Measurements from ENCODE around the gene VPREB1. TPM values are rescaled to one million over a fixed set of nuclear protein-coding genes. Genes with fewer than 3 reads are reported as not detected.
"Not testable (repeated sequence)": the region's sequence is repeated elsewhere in the genome, so short reads cannot be mapped to it uniquely, and the experiment has no call there.

Gene VPREB1
- total and polyA plus RNA-seq, 4 donors, result not detected

DNA sequence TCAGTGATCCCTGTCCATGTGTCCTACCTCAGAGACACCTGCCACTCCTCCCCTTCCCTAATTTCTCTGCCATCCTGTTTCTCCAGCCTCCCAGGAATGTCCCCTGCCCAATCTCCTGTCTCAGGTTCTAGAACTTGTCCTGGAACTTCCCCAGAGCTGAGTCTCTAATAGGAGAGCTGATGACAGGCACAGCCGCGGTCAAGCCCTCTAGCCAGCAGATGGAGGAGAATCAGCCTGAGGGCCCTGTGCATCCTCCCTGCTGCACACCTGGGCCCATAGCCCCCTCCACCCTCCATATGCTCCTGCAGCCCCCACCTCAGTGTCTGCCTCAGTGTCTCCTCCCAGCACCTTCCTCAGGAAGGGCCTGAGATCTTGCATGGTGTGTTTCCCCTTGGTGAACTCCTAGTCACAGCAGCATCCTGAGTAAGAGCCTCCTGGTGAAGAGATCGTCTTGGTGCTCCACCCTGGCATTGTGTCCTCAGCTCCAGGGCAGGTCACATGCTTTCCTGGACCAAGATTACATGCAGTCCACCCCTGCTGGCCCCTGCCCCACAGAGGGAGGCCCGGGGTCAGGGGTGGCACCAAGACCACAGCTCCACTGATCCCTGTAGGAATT is 43.9 kb upstream of the VPREB1 start:
- H3K9me3 ChIP-seq (ENCODE audit: control insufficient read depth, low read length), result no peaks in the 10 kb centered on the region
- intact Hi-C loops (cut with DNase I), result no loop called here
- WGBS, 2 donors, result 62 to 66% methylated on average over 4 of the region's 4 CpGs

DNA sequence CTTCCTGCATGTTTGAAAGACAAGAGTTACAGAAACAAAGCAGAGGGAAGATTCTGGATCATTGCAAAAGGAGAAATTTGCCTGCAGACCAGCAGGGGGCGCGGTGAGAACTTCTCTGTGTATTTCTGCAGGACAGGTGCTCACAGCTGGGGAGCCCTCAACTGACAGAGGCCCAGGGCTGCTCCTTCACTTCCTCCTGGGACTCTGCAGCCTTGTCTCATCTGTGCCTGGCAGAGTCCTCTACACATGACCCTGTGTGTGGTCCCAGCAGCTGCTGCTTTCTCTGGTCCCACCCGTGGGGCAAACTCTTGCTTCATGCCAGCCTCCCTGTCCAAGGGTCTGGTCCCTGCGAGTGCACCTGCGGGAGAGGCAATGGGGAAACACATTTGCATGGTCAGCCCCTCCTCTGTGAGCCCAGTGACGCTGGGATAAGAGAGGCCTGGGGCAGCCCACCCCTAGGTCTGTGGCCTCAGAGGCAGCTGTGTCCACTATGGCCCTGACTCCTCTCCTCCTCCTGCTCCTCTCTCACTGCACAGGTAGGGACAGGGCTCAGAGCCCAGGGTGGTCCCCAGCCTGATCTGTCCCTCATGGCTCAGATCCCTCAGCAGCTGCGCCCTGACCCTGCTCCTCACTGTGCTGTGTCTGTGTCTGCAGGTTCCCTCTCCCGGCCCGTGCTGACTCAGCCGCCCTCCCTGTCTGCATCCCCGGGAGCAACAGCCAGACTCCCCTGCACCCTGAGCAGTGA is 43.2 kb upstream of the VPREB1 start:
- WGBS, 2 donors, result 44 to 46% methylated on average over 11 of the region's 11 CpGs
- no peak overlapping the region for H3K27ac ChIP-seq (ENCODE audit: low read depth in 1 of 2, low read length in 2 of 2)
- ATAC-seq (ENCODE audit: low FRiP score) (peak; percentile 23), DNase-seq (no peak)
- no peaks in the 10 kb centered on the region for H3K9me3 ChIP-seq (ENCODE audit: control insufficient read depth, low read length)
- no peak overlapping the region for H3K4me3 ChIP-seq (ENCODE audit: low read length in 2 of 2)
- intact Hi-C loops (cut with DNase I), result no loop called here
- no peaks in the 10 kb centered on the region for H3K27me3 ChIP-seq (ENCODE audit: control insufficient read depth in 1 of 2, insufficient read depth in 2 of 2, low read length in 1 of 2)
- H3K4me1 ChIP-seq (ENCODE audit: control insufficient read depth in 1 of 2, insufficient read depth in 2 of 2, low read length in 2 of 2), result no peaks in the 10 kb centered on the region
- H3K36me3 ChIP-seq (ENCODE audit: control insufficient read depth in 1 of 2, insufficient read depth in 2 of 2, low read length in 1 of 2), result no peaks in the 10 kb centered on the region

More for the DNA sequence above, 43.9 kb upstream of the VPREB1 start:
- DNase-seq, result no peak
- Histone ChIP-seq H3K36me3 (ENCODE audit: control insufficient read depth in 1 of 2, insufficient read depth in 2 of 2, low read length in 1 of 2) (no peaks in the 10 kb centered on the region), H3K4me1 (ENCODE audit: control insufficient read depth in 1 of 2, insufficient read depth in 2 of 2, low read length in 2 of 2) (no peaks in the 10 kb centered on the region), H3K27me3 (ENCODE audit: control insufficient read depth in 1 of 2, insufficient read depth in 2 of 2, low read length in 1 of 2) (no peaks in the 10 kb centered on the region), H3K4me3 (ENCODE audit: low read length in 2 of 2) (no peak overlapping the region), H3K27ac (ENCODE audit: low read depth in 1 of 2, low read length in 2 of 2) (no peak overlapping the region)
- no peak for ATAC-seq (ENCODE audit: low FRiP score)

DNA sequence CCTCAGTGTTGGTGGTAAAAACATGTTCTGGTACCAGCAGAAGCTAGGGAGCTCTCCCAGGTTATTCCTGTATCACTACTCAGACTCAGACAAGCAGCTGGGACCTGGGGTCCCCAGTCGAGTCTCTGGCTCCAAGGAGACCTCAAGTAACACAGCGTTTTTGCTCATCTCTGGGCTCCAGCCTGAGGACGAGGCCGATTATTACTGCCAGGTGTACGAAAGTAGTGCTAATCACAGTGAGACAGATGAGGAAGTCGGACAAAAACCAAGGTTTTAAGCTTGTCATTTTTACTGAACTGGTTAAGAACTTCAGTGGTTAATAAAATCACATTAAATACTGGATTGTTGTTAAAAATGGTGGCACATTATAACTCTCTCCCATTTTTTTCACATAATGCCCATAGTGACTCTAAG is 42.6 kb upstream of the VPREB1 start:
- ATAC-seq (ENCODE audit: low FRiP score), result no peak
- no peaks in the 10 kb centered on the region for H3K27me3 ChIP-seq (ENCODE audit: control insufficient read depth in 1 of 2, insufficient read depth in 2 of 2, low read length in 1 of 2)
- intact Hi-C loops (cut with DNase I), result no loop called here

GRCh38 chr22:22203048-22203971 is 41.3 kb upstream of the VPREB1 start:
- H3K9me3 ChIP-seq (ENCODE audit: control insufficient read depth, low read length), result no peaks in the 10 kb centered on the region
- ATAC-seq (ENCODE audit: low FRiP score) (no peak), DNase-seq (no peak)
- no peak overlapping the region for H3K27ac ChIP-seq (ENCODE audit: low read depth in 1 of 2, low read length in 2 of 2)
- no peaks in the 10 kb centered on the region for H3K4me1 ChIP-seq (ENCODE audit: control insufficient read depth in 1 of 2, insufficient read depth in 2 of 2, low read length in 2 of 2)
- no peak overlapping the region for H3K4me3 ChIP-seq (ENCODE audit: low read length in 2 of 2)
- WGBS, 2 donors, result 53 to 65% methylated on average over 39 of the region's 39 CpGs
- no peaks in the 10 kb centered on the region for H3K27me3 ChIP-seq (ENCODE audit: control insufficient read depth in 1 of 2, insufficient read depth in 2 of 2, low read length in 1 of 2)
- no peaks in the 10 kb centered on the region for H3K36me3 ChIP-seq (ENCODE audit: control insufficient read depth in 1 of 2, insufficient read depth in 2 of 2, low read length in 1 of 2)
- intact Hi-C loops (cut with DNase I), result no loop called here

More for the DNA sequence above, 42.6 kb upstream of the VPREB1 start:
- no peak for DNase-seq
- Histone ChIP-seq H3K27ac (ENCODE audit: low read depth in 1 of 2, low read length in 2 of 2) (no peak overlapping the region), H3K4me1 (ENCODE audit: control insufficient read depth in 1 of 2, insufficient read depth in 2 of 2, low read length in 2 of 2) (no peaks in the 10 kb centered on the region), H3K9me3 (ENCODE audit: control insufficient read depth, low read length) (no peaks in the 10 kb centered on the region), H3K4me3 (ENCODE audit: low read length in 2 of 2) (no peak overlapping the region), H3K36me3 (ENCODE audit: control insufficient read depth in 1 of 2, insufficient read depth in 2 of 2, low read length in 1 of 2) (no peaks in the 10 kb centered on the region)
- WGBS, 2 donors, result 58 to 67% methylated on average over 6 of the region's 6 CpGs

DNA sequence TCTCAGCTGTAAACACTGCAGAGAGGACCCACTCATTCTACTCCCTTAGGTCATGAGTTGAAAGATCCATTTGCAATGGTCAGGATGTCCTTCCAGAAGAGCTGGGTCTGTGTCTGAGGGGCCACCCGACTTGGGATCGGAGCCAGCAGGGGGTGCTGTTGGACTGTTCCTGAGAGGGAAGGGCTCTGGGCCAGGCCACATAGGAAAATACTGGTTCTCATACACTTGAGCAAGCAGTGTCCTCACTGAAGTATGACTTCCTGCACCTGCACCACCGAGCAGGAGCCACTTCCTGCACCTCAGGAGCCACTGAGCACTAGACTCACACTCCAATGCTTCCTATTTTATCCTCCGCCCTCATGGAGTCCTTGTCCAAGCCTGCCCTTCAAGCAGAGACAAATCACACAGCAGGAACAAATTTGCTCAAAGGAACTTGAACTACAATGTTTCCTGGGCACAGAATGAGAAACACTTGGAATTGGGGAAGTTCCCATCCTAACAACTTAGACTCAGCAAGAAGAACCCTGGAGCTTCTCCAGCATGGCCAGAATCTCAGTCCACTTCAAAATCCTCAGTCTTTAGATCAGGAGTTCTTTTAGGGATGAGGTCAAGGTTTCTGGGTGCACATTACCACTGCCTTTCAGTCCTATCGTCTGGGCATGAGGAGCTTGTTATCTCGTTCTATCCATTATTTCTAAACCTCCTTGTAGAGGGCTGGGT is 36.6 kb upstream of the VPREB1 start:
- ATAC-seq (ENCODE audit: low FRiP score) (no peak), DNase-seq (peak; percentile 67 to 84)
- WGBS, 2 donors, result 21 to 28% methylated on average over 6 of the region's 6 CpGs
- Histone ChIP-seq H3K27me3 (ENCODE audit: control insufficient read depth in 1 of 2, insufficient read depth in 2 of 2, low read length in 1 of 2) (no peaks in the 10 kb centered on the region), H3K27ac (ENCODE audit: low read depth in 1 of 2, low read length in 2 of 2) (no peak overlapping the region), H3K9me3 (ENCODE audit: control insufficient read depth, low read length) (no peaks in the 10 kb centered on the region), H3K36me3 (ENCODE audit: control insufficient read depth in 1 of 2, insufficient read depth in 2 of 2, low read length in 1 of 2) (no peaks in the 10 kb centered on the region), H3K4me3 (ENCODE audit: low read length in 2 of 2) (no peak overlapping the region), H3K4me1 (ENCODE audit: control insufficient read depth in 1 of 2, insufficient read depth in 2 of 2, low read length in 2 of 2) (no peaks in the 10 kb centered on the region)
- intact Hi-C loops (cut with DNase I), result no loop called here

DNA sequence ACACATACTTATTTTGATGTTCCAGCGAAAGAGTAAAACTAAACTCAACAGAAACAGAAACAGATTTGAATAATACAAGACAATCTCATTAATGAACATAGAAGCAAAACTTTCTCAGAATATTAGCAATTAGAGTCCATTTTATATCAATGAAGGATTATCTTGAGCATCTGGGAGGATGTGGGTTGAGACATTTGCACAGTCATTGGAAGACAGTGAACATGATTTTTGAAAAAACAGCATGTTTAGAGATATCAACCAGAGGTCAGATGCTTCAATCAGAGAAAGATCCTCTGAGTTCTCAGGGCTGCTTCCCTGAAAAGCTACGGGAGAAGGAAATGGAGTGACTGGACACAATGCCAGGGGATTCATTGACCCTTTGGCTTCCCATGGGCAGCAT is 35.9 kb upstream of the VPREB1 start:
- H3K27me3 ChIP-seq (ENCODE audit: control insufficient read depth in 1 of 2, insufficient read depth in 2 of 2, low read length in 1 of 2), result no peaks in the 10 kb centered on the region
- H3K4me1 ChIP-seq (ENCODE audit: control insufficient read depth in 1 of 2, insufficient read depth in 2 of 2, low read length in 2 of 2), result no peaks in the 10 kb centered on the region
- DNase-seq (no peak), ATAC-seq (ENCODE audit: low FRiP score) (no peak)
- H3K36me3 ChIP-seq (ENCODE audit: control insufficient read depth in 1 of 2, insufficient read depth in 2 of 2, low read length in 1 of 2), result no peaks in the 10 kb centered on the region
- H3K4me3 ChIP-seq (ENCODE audit: low read length in 2 of 2), result no peak overlapping the region
- no peak overlapping the region for H3K27ac ChIP-seq (ENCODE audit: low read depth in 1 of 2, low read length in 2 of 2)
- intact Hi-C loops (cut with DNase I), result no loop called here
- H3K9me3 ChIP-seq (ENCODE audit: control insufficient read depth, low read length), result no peaks in the 10 kb centered on the region
- WGBS, 2 donors, result 30 to 79% methylated on average over 2 of the region's 2 CpGs

DNA sequence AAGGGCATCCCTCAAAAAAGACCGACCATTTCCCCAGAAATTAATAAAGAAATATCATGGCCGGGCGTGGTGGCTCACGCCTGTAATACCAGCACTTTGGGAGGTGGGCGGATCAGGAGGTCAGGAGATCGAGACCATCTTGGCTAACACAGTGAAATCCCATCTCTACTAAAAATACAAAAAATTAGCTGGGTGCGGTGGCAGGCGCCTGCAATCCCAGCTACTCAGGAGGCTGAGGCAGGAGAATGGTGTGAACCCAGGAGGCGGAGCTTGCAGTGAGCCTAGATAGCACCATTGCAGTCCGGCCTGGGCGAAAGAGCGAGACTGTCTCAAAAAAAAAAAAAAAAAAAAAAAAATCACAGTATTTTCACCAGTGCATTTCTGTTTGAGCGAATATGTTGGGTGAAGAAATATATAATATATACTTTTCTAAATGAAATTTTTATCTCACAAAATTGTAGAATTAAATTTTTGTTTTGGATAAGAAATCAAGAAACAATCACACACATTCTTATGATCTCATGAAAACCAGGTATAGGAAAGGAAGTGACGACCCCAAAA is 35.4 kb upstream of the VPREB1 start:
- ATAC-seq (ENCODE audit: low FRiP score); H3K27ac ChIP-seq (ENCODE audit: low read depth in 1 of 2, low read length in 2 of 2); H3K4me3 ChIP-seq (ENCODE audit: low read length in 2 of 2); H3K4me1 ChIP-seq (ENCODE audit: control insufficient read depth in 1 of 2, insufficient read depth in 2 of 2, low read length in 2 of 2); intact Hi-C loops (cut with DNase I); H3K9me3 ChIP-seq (ENCODE audit: control insufficient read depth, low read length); H3K36me3 ChIP-seq (ENCODE audit: control insufficient read depth in 1 of 2, insufficient read depth in 2 of 2, low read length in 1 of 2); H3K27me3 ChIP-seq (ENCODE audit: control insufficient read depth in 1 of 2, insufficient read depth in 2 of 2, low read length in 1 of 2); DNase-seq: not testable (repeated sequence)
- WGBS, 2 donors, result 81 to 84% methylated on average over 14 of the region's 14 CpGs

GRCh38 chr22:22210375-22210774 is 34.2 kb upstream of the VPREB1 start:
- H3K4me1 ChIP-seq (ENCODE audit: control insufficient read depth in 1 of 2, insufficient read depth in 2 of 2, low read length in 2 of 2), result no peaks in the 10 kb centered on the region
- H3K27me3 ChIP-seq (ENCODE audit: control insufficient read depth in 1 of 2, insufficient read depth in 2 of 2, low read length in 1 of 2), result no peaks in the 10 kb centered on the region
- WGBS, 2 donors, result 51 to 53% methylated on average over 4 of the region's 4 CpGs
- no peak overlapping the region for H3K27ac ChIP-seq (ENCODE audit: low read depth in 1 of 2, low read length in 2 of 2)
- H3K4me3 ChIP-seq (ENCODE audit: low read length in 2 of 2), result no peak overlapping the region
- no peaks in the 10 kb centered on the region for H3K9me3 ChIP-seq (ENCODE audit: control insufficient read depth, low read length)
- DNase-seq, result no peak
- ATAC-seq (ENCODE audit: low FRiP score), result no peak
- H3K36me3 ChIP-seq (ENCODE audit: control insufficient read depth in 1 of 2, insufficient read depth in 2 of 2, low read length in 1 of 2), result no peaks in the 10 kb centered on the region
- intact Hi-C loops (cut with DNase I), result no loop called here
